ENCODE data around the gene TTC13. TPM values are rescaled to one million over a fixed set of nuclear protein-coding genes. Genes with fewer than 3 reads are reported as not detected.
A peak's percentile ranks its signal among the peaks of the same experiment; 100 is the strongest.

The TTC13 gene, protein sequence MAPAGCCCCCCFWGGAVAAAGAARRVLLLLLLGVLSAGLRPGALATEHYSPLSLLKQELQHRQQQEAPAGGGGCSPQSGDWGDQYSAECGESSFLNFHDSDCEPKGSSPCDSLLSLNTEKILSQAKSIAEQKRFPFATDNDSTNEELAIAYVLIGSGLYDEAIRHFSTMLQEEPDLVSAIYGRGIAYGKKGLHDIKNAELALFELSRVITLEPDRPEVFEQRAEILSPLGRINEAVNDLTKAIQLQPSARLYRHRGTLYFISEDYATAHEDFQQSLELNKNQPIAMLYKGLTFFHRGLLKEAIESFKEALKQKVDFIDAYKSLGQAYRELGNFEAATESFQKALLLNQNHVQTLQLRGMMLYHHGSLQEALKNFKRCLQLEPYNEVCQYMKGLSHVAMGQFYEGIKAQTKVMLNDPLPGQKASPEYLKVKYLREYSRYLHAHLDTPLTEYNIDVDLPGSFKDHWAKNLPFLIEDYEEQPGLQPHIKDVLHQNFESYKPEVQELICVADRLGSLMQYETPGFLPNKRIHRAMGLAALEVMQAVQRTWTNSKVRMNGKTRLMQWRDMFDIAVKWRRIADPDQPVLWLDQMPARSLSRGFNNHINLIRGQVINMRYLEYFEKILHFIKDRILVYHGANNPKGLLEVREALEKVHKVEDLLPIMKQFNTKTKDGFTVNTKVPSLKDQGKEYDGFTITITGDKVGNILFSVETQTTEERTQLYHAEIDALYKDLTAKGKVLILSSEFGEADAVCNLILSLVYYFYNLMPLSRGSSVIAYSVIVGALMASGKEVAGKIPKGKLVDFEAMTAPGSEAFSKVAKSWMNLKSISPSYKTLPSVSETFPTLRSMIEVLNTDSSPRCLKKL
- total RNA-seq (10 to 100 TPM in 3 of 4 donors, 1 to 10 TPM in 1; 7.3 to 19.7 (median 16.3) TPM), polyA plus RNA-seq (10 to 100 TPM in 1 of 3 donors, 1 to 10 TPM in 2; 3.0 to 13.6 (median 3.5) TPM)

DNA sequence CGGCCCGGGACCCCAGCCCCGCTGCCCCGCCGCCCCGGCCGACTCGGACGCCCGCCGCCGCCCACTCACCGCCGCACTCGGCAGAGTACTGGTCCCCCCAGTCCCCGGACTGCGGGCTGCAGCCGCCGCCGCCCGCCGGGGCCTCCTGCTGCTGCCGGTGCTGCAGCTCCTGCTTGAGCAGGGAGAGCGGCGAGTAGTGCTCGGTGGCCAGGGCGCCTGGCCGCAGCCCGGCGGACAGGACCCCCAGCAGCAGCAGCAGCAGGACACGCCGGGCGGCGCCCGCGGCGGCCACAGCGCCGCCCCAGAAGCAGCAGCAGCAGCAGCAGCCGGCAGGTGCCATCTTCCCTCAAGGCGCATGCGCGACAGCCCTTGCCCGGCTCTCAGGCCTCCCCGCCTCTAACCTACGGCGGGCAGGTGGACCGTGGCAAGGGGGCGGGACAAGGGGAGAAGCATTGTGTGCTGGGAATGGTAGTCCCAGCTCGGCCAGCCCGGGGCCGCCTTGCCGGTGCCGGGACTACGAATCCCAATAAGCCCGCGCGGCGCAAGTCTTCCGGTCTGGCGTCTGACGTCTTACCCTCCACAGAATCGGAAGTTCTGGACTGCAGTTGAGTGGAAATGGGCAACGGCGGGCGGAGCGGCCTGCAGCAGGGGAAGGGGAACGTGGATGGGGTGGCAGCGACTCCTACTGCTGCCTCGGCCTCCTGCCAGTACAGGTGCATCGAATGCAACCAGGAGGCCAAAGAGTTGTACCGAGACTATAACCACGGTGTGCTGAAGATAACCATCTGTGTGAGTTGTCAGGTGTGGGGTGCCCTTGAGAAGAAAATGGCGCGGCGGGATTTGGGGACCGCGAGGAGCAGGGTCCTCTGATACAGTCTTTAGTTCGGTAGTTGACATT, at the start of gene TTC13, which contains the start of gene ARV1:
Gene TTC13, minus strand, starts transcription at position 371 of the 898 bp plus-strand sequence. Its CDS starts 31 bp downstream, at position 340.
Gene ARV1, plus strand, starts transcription at position 604 of the 898 bp plus-strand sequence. Its CDS starts 12 bp downstream, at position 616.
- TF ChIP-seq, protein P1, sequence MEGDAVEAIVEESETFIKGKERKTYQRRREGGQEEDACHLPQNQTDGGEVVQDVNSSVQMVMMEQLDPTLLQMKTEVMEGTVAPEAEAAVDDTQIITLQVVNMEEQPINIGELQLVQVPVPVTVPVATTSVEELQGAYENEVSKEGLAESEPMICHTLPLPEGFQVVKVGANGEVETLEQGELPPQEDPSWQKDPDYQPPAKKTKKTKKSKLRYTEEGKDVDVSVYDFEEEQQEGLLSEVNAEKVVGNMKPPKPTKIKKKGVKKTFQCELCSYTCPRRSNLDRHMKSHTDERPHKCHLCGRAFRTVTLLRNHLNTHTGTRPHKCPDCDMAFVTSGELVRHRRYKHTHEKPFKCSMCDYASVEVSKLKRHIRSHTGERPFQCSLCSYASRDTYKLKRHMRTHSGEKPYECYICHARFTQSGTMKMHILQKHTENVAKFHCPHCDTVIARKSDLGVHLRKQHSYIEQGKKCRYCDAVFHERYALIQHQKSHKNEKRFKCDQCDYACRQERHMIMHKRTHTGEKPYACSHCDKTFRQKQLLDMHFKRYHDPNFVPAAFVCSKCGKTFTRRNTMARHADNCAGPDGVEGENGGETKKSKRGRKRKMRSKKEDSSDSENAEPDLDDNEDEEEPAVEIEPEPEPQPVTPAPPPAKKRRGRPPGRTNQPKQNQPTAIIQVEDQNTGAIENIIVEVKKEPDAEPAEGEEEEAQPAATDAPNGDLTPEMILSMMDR (IDR thresholded peaks at IDR 0.05), result no peak
- peak; percentile 68 to 87 (median 82) for TF ChIP-seq POLR2AphosphoS5 (IDR thresholded peaks at IDR 0.05)
- TF ChIP-seq EP300 (IDR thresholded peaks at IDR 0.05), result no peak
- peak; percentile 25 to 76 for TF ChIP-seq POLR2A (IDR thresholded peaks at IDR 0.05)
- intact Hi-C loops (cut with DNase I), result loop anchor here (1.0 to 10.0 kb wide), 4 partner anchors 108 to 336 kb away; partner anchors contain the start of genes COG2 and GNPAT
- peak within 1 kb of the TSS; percentile 71 to 83 (median 80) for H3K27ac ChIP-seq
- DNase-seq, result peak; percentile 98
- H3K9me3 ChIP-seq, result no peaks in the 10 kb centered on the region
- WGBS, 2 donors, result 1% methylated on average over 79 of the region's 79 CpGs
- no peaks in the 10 kb centered on the region for H3K27me3 ChIP-seq
- peak within 1 kb of the TSS; percentile 65 to 95 (median 90) for H3K4me3 ChIP-seq
- H3K36me3 ChIP-seq, result peaks cover 0 to 22% (median 0%) of the 10 kb centered on the region in 4 donors
- H3K4me1 ChIP-seq, result peaks cover 0 to 27% (median 17%) of the 10 kb centered on the region in 4 donors

DNA sequence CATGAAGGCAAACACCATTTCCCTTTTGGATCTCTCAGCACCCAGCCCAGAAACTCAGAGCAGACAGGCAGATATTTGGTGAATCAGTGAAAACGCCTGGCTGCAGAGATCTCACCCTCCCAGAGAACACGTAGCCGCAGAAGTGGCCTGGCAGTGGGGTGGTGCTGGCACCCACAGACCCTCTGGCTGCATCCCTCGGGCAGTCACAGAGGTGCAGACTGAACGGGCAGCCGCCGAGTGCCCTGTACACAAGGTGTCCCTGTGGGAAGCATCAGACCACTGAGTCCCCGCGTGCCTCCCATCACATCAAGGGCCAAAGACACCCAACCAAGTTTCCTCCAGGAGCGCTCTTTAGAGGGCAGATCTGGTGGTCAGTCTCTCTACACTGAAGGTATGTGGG, 49.3 kb upstream of the TTC13 start:
- no peak overlapping the region for H3K4me3 ChIP-seq
- peaks cover 0 to 3% (median 0%) of the 10 kb centered on the region in 3 donors for H3K27me3 ChIP-seq
- TF ChIP-seq EP300 (IDR thresholded peaks at IDR 0.05) (no peak), POLR2AphosphoS5 (IDR thresholded peaks at IDR 0.05) (no peak), POLR2A (IDR thresholded peaks at IDR 0.05) (no peak)
- TF ChIP-seq, protein P1 (IDR thresholded peaks at IDR 0.05), result no peak
- no peak for DNase-seq
- no peak overlapping the region for H3K27ac ChIP-seq
- no peaks in the 10 kb centered on the region for H3K9me3 ChIP-seq
- H3K36me3 ChIP-seq, result no peaks in the 10 kb centered on the region
- no peaks in the 10 kb centered on the region for H3K4me1 ChIP-seq
- intact Hi-C loops (cut with DNase I), result no loop called here
- 93 to 97% methylated on average over 10 of the region's 10 CpGs for WGBS, 2 donors

DNA sequence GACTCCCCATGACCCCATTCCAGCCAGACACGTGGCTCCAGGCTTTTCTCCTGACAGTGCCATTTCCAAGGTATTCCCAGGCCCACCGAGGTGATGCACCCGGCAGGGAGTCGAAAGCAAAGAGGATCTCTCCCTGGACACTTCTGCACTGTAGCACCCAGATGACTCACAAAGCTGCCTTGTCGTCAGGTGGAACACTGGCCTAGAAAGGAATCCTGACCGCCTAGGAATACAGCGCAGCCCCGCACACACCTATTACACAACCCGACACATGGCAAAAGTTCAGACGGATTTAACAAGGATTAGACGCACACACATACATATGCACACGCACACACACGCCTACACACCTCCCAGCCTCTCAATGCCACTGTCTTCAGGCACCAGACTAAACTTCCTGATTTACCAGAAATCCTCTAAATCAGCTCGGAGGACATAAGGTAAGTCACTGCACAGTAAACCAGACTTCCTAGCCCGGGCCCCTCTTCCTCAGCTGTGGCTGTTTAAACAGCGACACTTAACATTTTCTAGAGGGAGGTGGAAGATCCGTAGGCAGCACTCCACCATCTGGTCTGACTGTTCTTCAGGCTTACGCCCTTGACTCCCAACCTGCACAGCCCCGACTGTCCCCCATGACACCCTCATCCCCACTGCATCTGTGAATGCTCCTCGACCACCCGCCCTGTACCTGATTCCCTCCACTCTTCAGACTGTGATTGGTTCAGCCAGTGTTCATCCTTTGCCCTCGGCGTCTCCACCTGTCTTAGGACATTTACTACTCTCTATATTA, 48.7 kb upstream of the TTC13 start:
- no peak for DNase-seq
- TF ChIP-seq POLR2AphosphoS5 (IDR thresholded peaks at IDR 0.05) (no peak), EP300 (IDR thresholded peaks at IDR 0.05) (no peak), POLR2A (IDR thresholded peaks at IDR 0.05) (no peak)
- TF ChIP-seq, protein P1 (IDR thresholded peaks at IDR 0.05), result no peak
- H3K9me3 ChIP-seq, result no peaks in the 10 kb centered on the region
- WGBS, 2 donors, result 81 to 87% methylated on average over 23 of the region's 23 CpGs
- H3K4me1 ChIP-seq, result no peaks in the 10 kb centered on the region
- no peak overlapping the region for H3K27ac ChIP-seq
- no peak overlapping the region for H3K4me3 ChIP-seq
- intact Hi-C loops (cut with DNase I), result no loop called here
- H3K36me3 ChIP-seq, result no peaks in the 10 kb centered on the region
- no peaks in the 10 kb centered on the region for H3K27me3 ChIP-seq

Measured in sigmoid colon (tissue), 7 donors.